Cardiac septum (tissue), 1 donor: ENCODE measurements around the gene ZNF525. TPM values are rescaled to one million over a fixed set of nuclear protein-coding genes. Genes with fewer than 3 reads are reported as not detected.

Experiments
- total RNA-seq: library from RNA; stranded (reverse); fragmentation: NEBNext Ultra II Directional; extraction: Animal tissue kit (Norgen Biotek cat#: 25700); gene quantifications from one replicate; pipeline ENCODE4 v1.2.1, GENCODE V29; 2021
- donor health status: DM: no; HTN: no; CAD: no.

ZNF525 gene
- total RNA-seq, 1 donor from 2014 or later: 4.4 TPM

Other genes with a start within 250 kb of the ZNF525 start
- gene ZNF415, start 232.8 kb upstream of the ZNF525 start, total RNA-seq: 20.9 TPM
- 7.7 TPM for gene ZNF347, start 206.7 kb upstream of the ZNF525 start, total RNA-seq
- gene ZNF665, start 172.3 kb upstream of the ZNF525 start, total RNA-seq: 1.3 TPM
- 20.2 TPM for gene ZNF677, start 110.8 kb upstream of the ZNF525 start, total RNA-seq
- gene VN1R2, start 107.4 kb upstream of the ZNF525 start, total RNA-seq: not detected
- gene VN1R4, start 98.0 kb upstream of the ZNF525 start, total RNA-seq: not detected
- gene ZNF845, start 32.0 kb upstream of the ZNF525 start, total RNA-seq: 3.2 TPM
- 4.5 TPM for gene ZNF765, start 29.4 kb downstream of the ZNF525 start, total RNA-seq
- gene ZNF761, start 66.3 kb downstream of the ZNF525 start, total RNA-seq: 3.5 TPM
- 0.75 TPM for gene ZNF813, start 102.0 kb downstream of the ZNF525 start, total RNA-seq
- 9.8 TPM for gene ZNF331, start 172.4 kb downstream of the ZNF525 start, total RNA-seq